ENCODE results near the gene F2RL2. TPM values are rescaled to one million over a fixed set of nuclear protein-coding genes. Genes with fewer than 3 reads are reported as not detected.

F2RL2 gene
- total RNA-seq, 1 experiment from 2014 or later, result not detected

GRCh38 chr5:76582230-76583162 is 40.7 kb downstream of the F2RL2 start:
- no peaks in the 10 kb centered on the region for H3K79me1 ChIP-seq (ENCODE audit: insufficient read depth, low read depth, low read length, poor library complexity, severe bottlenecking)
- peak overlapping the region; percentile 26 for H3K9ac ChIP-seq (ENCODE audit: extremely low read depth, insufficient read length, low read length)
- no peak overlapping the region for H3K4me2 ChIP-seq (ENCODE audit: insufficient read depth, insufficient read length, low read length)
- no peaks in the 10 kb centered on the region for H3K23me2 ChIP-seq (ENCODE audit: insufficient read length, low read depth, low read length, poor library complexity, severe bottlenecking)
- H4K20me1 ChIP-seq (ENCODE audit: control insufficient read depth, insufficient read depth, insufficient read length), result peaks cover 2% of the 10 kb centered on the region
- no peak overlapping the region for H3K27ac ChIP-seq (ENCODE audit: insufficient read length, low read depth, low read length)
- Mint-ChIP-seq H3K9me3 (no peaks in the 10 kb centered on the region), H3K27ac (no peak overlapping the region), H3K4me1 (peaks cover 7 to 8% of the 10 kb centered on the region in 2 experiments), H3K4me3 (no peak overlapping the region), H3K36me3 (ENCODE audit: insufficient read depth in 1 of 3, low read depth in 3 of 3) (no peaks in the 10 kb centered on the region), H3K27me3 (ENCODE audit: low read depth) (no peaks in the 10 kb centered on the region)
- no CpG with 5 or more reads among the region's 6 CpGs for WGBS (ENCODE audit: extremely low coverage, insufficient read length, low lambda C conversion rate)
- no peak overlapping the region for H2AFZ ChIP-seq (ENCODE audit: low read length)
- no peak overlapping the region for H3T11ph ChIP-seq (ENCODE audit: low read length)
- H2BK12ac ChIP-seq (ENCODE audit: insufficient read length, low read depth, low read length), result no peak overlapping the region
- H2BK20ac ChIP-seq (ENCODE audit: low read depth, low read length, poor library complexity, severe bottlenecking), result no peak overlapping the region
- H3K23ac ChIP-seq (ENCODE audit: insufficient read length, low read depth, low read length), result no peak overlapping the region
- no peaks in the 10 kb centered on the region for H3K9me3 ChIP-seq (ENCODE audit: control insufficient read depth, low read depth, low read length)
- H4K5ac ChIP-seq (ENCODE audit: insufficient read length, low read depth, low read length), result no peak overlapping the region
- no peaks in the 10 kb centered on the region for H3K27me3 ChIP-seq (ENCODE audit: insufficient read depth, low read length)
- H2AK5ac ChIP-seq (ENCODE audit: insufficient read length, low read length), result no peak overlapping the region
- H2BK120ac ChIP-seq (ENCODE audit: low read depth, low read length, poor library complexity, severe bottlenecking), result no peak overlapping the region
- no peak for DNase-seq
- H4K91ac ChIP-seq (ENCODE audit: insufficient read length, low read depth, low read length), result no peak overlapping the region
- H3K14ac ChIP-seq (ENCODE audit: insufficient read depth, low read length), result no peak overlapping the region
- no peak overlapping the region for H2BK5ac ChIP-seq (ENCODE audit: insufficient read length, low read length)
- no peak overlapping the region for H3K4ac ChIP-seq (ENCODE audit: low read depth, low read length)
- H2BK15ac ChIP-seq (ENCODE audit: low read depth, low read length), result no peak overlapping the region
- H3K4me1 ChIP-seq (ENCODE audit: insufficient read depth, low read length), result peaks cover 8% of the 10 kb centered on the region; the same call in 1 of the 2 replicates
- H3K18ac ChIP-seq (ENCODE audit: insufficient read length, low read depth, low read length), result no peak overlapping the region
- H3K56ac ChIP-seq (ENCODE audit: insufficient read length, low read depth, low read length), result no peak overlapping the region
- H3K79me2 ChIP-seq (ENCODE audit: insufficient read depth, low read length), result no peaks in the 10 kb centered on the region
- no peak for TF ChIP-seq CTCF (conservative IDR thresholded peaks at IDR 0.05)
- no peak overlapping the region for H4K8ac ChIP-seq (replicated peaks; ENCODE audit: insufficient read length, low read depth, low read length)

Measured in H9 (cell line).